T47D (cell line): Measurements from ENCODE around the gene CPSF4.
A peak's percentile ranks its signal among the peaks of the same experiment; 100 is the strongest.
"Not testable (repeated sequence)": the region's sequence is repeated elsewhere in the genome, so short reads cannot be mapped to it uniquely, and the experiment has no call there.

Experiments used
- DNase-seq, 2 experiments: peaks; one replicate each; pipeline versions ENCODE4 v3.0.0 to v3.0.0-alpha.2; 2011 to 2012; ENCODE audit warnings: low read depth in 1 of 2, low spot score in 1 of 2
- JUND ChIP-seq: IDR thresholded peaks from 2 replicates; pipeline ENCODE4 v1.6.1; 2012; ENCODE audit warnings: low read depth
- in situ Hi-C: cut with HindIII; loops from 2 replicates; pipeline ENCODE4 v1.10.0; 2016; ENCODE audit warnings: low sequenced_read_pairs, low pct_unique_long_range_greater_than_20kb

CPSF4 gene

DNA sequence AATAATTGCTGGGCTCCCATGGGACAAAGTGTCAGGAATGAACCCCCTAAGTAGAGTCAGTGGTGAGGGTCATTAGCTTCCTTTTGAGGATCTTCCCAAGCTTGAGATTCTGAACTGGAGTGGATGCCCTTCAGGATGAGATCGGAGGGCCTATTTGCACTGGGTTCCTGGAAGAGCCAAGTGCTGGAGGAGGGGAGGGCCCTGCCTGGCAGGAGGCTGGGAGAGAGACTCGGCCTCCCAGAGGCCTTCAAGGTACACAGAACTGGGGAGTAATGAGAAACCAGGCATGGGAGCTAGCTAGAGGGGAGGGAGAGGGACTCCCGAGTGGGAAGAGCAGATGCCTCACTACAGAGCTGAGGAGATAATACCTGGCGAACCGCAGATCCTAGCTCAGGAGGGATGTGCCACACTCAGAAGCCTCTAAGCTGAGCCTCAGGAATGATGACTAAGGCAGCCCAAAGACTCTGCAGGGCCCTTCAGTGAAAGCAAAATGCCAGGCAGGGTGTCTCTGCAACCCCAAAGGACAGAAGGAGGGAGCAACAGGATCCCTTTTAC lies 39.8 kb upstream of the CPSF4 start:
- in situ Hi-C loops = no loop called here
- DNase-seq = no peak
- TF ChIP-seq JUND = no peak

DNA sequence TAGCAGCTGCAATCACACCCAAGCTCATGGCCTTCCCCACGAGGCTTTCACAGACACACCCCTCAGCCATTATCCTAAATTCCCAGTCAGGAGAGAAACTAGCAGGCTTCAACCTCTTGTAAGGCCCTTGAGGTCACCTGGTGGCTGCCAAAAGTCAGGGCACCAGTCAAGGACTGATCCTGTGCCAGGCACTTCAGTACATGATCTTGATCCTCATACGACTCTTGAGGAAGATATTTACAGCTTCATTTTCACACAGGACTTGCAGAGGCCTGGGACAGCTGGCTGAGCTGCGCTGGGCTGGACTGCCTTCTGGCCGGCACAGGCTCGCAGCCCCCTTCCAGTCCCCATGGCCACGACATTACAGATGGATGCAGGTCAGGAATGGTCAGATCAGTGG lies 39.1 kb upstream of the CPSF4 start:
- DNase-seq = no peak
- in situ Hi-C loops = no loop called here
- TF ChIP-seq JUND = no peak

DNA sequence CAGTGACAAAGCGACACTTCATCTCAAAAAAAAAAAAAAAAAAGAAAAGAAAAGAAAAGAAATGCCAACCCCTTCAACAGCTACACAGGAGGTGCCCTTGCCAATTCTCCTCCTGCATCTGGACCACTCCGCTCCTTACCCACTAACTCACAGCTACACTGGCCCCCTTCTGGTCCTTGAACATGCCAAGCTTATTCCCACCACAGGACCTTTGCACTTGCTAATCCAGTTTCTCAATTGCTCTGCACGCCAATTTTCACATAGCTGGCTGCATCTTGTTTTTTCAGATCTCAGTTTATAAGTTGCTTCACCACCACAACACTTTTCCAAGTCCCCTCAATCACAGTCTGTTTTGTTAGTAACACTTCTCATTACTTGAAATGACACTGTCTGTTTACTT lies 35.9 kb upstream of the CPSF4 start:
- in situ Hi-C loops = no loop called here
- no peak for DNase-seq
- TF ChIP-seq JUND = no peak

DNA sequence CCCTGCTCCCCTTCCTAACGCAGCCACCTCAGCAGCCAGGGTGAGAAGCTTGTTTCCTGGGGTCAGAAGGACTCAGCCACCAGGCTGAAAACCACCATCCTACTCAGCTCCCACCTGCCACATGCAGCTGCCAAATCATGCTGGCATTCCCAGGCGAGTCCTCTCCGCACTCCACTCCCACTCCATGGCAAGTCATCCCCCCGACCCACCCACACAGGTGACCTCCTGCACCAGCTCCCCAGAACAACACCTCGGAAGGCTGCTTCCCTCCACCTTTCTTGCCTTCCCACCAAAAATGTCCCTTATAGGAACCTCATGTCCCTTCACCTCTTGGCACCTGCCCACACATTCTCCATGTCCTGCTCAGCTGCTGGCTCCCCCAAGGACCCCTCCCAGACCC lies 35.0 kb upstream of the CPSF4 start:
- no peak for DNase-seq
- no peak for TF ChIP-seq JUND
- in situ Hi-C loops = no loop called here

DNA sequence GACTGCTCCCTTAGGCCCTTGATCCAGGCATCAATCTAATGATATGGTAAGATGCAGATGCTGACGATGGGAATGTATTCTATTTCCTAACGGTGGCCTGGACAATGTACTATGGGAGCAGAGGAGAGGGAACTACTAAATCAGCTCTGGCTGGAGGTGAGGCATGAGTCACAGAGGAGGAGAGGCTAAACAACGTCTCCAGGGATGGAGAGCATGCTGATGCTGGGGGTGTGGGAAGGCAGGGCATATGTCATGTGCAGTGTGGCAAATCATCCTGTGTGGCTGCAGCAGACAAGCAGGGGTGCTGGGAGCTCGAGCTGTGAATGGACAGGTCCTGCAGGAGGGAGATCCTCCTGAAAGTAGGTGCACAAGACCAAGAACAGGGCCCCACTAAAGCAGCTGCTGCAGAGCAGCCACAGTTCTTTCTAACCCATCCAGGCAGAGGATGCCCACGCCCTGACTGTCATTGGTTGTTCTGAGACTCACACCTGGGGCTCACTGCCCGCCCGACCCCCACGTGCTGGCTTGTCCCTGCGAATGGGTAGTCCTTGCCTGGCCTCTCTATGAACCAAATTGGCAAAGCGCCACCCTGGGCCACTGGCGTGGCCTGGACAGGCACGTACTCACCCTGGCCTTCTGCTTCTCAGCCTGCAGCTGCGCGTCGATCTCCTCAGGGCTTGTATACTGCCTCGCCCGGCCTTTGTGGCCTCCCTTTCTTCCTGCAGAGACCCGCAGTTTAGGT lies 34.3 kb upstream of the CPSF4 start:
- no peak for TF ChIP-seq JUND
- in situ Hi-C loops = no loop called here
- DNase-seq = no peak

DNA sequence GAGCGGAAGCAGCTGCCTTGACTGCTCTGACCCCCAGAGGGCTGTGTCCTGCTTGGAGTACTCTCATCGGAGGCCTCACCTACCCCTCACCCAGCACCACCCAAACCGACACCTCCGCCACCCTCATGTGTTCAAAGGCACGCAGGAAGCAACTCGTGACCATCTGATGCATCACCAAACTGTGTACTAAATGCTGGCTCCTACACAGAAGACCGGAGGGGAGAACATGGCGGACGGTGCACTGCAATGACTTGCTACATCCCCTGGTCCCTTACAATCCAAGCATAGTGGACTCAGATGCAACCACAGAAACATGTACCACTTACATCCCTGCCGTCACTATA lies 33.8 kb upstream of the CPSF4 start:
- TF ChIP-seq JUND = no peak
- in situ Hi-C loops = no loop called here
- DNase-seq = no peak

DNA sequence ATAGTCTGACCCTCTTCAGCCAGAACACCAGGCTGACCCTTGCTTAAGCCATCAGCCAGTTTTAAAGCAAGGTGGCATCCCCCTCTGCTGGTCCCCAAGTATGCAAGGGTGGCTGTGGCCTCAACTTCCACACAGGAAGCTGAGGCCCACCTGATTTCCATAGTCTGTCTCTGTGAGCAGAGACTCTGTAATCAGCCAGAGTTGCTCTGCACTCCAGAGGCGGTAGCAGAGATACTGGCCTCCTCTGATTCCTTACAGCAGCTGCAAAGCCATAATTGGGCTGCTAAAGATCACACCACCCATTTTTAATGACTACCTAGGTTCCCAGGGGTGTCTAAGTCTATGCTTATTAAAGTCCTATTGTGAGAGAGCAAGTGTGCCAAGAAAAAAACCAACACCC lies 32.2 kb upstream of the CPSF4 start:
- in situ Hi-C loops = no loop called here

DNA sequence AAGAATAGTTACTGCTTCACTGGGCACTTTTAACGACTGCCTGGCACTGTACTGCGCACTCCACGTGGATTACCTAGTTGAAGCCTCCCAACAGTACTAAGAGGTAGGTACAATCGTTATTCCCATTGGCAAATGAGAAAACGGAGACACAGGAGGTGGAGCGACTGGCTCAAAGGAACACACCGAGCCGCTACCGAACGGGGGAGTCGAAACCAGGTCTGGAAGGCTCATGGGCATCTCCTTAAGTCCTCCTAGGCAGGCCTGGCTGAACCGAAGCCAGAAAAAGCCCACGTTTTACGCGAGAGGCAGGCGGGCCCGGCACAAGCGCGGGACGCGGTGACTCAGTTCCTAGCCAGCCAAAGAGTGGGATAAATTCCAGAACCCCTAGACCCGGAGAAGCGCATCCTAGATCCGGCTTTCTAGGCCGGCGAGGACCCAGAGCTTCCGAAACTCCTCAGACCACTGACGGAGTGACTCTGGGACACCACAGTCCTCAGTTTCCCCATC lies 30.8 kb upstream of the CPSF4 start:
- peak; percentile 48 to 66 for DNase-seq
- in situ Hi-C loops = no loop called here

More for the DNA sequence above, 32.2 kb upstream of the CPSF4 start:
- no peak for TF ChIP-seq JUND
- no peak for DNase-seq

DNA sequence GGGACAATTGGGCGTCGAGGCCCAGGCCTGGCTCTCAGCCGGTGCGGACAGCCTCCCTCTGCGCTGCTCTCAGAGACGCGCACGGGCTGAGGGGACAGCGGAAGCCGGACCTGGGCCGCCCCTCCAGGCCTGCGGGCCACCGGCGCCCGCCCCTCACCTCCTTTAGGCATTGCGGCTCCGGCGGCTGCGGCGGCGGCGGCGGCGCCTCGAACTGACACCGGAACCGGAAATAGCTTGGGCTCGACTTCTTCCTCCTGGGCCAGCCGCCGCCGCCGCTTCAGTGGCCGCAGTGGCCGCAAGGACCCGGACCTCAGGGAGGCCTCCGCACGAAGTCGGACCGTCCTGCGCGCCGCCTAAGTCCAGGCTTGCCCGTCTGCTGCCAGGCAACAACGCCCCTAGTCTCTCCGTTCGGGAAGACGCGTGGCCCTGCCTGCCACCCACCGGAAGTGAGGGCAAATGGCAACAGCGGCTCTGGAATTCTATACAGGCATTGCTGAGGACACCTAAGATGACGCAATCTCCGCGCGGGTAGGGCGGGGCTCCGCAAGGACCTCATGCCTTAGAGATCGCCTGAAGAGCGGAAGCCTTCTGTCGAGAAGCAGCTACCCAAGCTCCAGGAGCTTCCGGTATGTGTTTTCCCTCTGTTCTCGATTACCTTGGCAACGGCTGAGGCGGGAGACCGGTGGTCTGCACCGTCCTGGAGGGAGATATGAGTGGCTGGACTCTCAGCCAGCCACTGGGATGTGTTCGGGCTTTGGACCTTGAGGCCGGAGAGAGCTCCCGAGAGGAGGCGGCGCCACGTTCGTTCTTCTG lies 30.2 kb upstream of the CPSF4 start, which contains the start of the genes BUD31 and PDAP1:
BUD31 (plus strand) TSS at position 591 of the 813 bp plus-strand sequence. CDS start 2,124 bp downstream, outside the sequence.
PDAP1 (minus strand) TSS at position 219 of the 813 bp plus-strand sequence; CDS start at position 170, 49 bp downstream.
- in situ Hi-C loops = no loop called here
- TF ChIP-seq JUND = peak; percentile 22; the same call in 1 of the 2 replicates
- peak; percentile 88 to 91 for DNase-seq

More for the DNA sequence above, 30.8 kb upstream of the CPSF4 start:
- no peak for TF ChIP-seq JUND

DNA sequence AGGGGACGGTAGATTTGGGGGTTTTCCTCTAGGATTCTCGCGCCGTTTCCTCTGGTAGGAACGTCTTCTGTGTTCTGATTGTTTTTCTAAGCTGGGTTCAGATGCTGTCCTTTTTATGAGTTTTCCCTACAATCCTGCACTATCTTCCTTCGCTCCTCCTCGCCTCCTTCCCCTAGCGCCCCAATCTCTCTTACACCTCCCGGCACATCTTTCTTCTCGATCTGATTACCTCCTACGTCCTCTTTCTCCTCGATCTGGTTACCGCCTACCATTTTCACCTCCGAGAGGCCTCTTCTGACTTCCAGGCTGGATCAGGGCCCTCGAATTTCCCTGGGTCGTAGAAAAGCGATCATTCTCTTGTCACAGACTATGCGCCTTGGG lies 29.6 kb upstream of the CPSF4 start:
- DNase-seq = no peak
- TF ChIP-seq JUND = no peak
- in situ Hi-C loops = no loop called here

DNA sequence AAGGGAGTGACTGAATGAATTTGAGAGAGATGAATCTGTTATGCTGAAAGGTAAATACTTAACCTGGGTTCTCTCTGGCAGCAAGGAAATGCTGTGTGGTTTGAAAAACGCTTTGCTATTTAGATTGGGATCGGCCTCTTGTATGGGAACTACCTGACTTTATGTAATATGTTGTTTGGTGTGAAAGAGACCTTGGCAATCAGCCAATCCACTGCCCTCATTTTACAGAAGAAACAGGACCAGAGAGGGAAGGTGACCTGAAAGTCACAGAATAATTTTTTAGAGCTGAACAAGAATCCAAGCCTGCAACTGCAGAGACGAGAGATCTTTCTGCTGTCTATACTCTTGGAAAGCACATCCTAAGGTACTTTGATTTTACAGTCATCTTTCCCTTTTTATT lies 28.9 kb upstream of the CPSF4 start:
- peak in 1 of 2 experiments; percentile 12 for DNase-seq
- no peak for TF ChIP-seq JUND
- in situ Hi-C loops = no loop called here

DNA sequence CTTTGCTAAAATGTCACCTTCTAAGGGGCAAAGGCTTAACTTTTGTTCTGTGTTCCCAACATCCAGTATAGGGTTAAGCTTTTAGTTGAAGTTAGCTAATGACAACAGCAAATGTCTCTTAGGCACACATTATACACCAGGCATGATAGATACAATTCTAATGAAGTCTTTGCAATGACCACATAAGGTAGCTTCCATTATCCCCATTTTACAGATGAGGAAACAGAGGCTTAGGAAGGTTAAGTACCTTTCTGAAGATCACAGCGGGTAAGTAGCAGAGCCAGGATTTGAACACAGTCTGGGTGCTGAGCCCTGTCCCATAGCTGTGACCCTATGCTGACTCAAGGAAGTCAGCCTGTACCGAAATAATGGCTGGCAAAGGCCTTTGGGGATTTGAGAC lies 28.1 kb upstream of the CPSF4 start:
- no peak for TF ChIP-seq JUND
- in situ Hi-C loops = no loop called here
- no peak for DNase-seq

DNA sequence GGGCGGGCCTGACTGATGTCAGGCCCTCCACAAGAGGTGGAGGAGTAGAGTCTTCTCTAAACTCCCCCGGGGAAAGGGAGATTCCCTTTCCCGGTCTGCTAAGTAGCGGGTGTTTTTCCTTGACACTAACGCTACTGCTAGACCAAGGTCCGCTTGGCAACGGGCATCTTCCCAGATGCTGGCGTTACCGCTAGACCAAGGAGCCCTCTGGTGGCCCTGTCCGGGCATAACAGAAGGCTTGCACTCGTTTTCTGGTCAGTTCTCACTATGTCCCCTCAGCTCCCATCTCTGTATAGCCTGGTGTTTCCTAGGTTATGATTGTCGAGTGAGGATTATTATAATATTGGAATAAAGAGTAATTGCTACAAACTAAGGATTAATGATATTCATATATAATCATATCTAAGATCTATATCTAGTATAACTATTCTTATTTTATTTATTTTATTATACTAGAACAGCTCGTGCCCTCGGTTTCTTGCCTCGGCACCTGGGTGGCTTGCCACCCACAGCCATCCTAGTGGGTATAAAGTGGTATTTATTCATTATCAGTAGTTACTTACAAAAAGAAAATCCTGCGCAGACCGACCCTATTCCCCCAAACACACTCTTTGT lies 23.1 kb upstream of the CPSF4 start:
- DNase-seq = peak in 1 of 2 experiments; percentile 69

More for the DNA sequence above, 23.1 kb upstream of the CPSF4 start:
- in situ Hi-C loops = not testable (repeated sequence)
